Fibroblast of skin of abdomen (primary cell): Measurements from ENCODE around the gene MYO1D.
"Not testable (repeated sequence)": the region's sequence is repeated elsewhere in the genome, so short reads cannot be mapped to it uniquely, and the experiment has no call there.

Experiments used
- DNase-seq: peaks from one replicate; pipeline ENCODE4 v3.0.0-alpha.2; 2013

The MYO1D gene

GRCh38 chr17:32660496-32660985 lies 216.4 kb downstream of the MYO1D start:
- DNase-seq = no peak

- peak; percentile 68 for DNase-seq
Measured at GRCh38 chr17:32659419-32659842, 217.5 kb downstream of the MYO1D start.

- no peak for DNase-seq
Measured at GRCh38 chr17:32658470-32659418, 218.2 kb downstream of the MYO1D start.

GRCh38 chr17:32656886-32657285 lies 220.0 kb downstream of the MYO1D start:
- DNase-seq = no peak

- DNase-seq = no peak
Measured at GRCh38 chr17:32654324-32654723, 222.6 kb downstream of the MYO1D start.

GRCh38 chr17:32651084-32651483 lies 225.8 kb downstream of the MYO1D start:
- DNase-seq = no peak

GRCh38 chr17:32648450-32648849 lies 228.5 kb downstream of the MYO1D start:
- DNase-seq = no peak

- DNase-seq = no peak
Measured at GRCh38 chr17:32646941-32647340, 230.0 kb downstream of the MYO1D start.

- not testable (repeated sequence) for DNase-seq
Measured at GRCh38 chr17:32641514-32641913, 235.4 kb downstream of the MYO1D start.

GRCh38 chr17:32636598-32637218 lies 240.2 kb downstream of the MYO1D start:
- no peak for DNase-seq

- no peak for DNase-seq
Measured at GRCh38 chr17:32634167-32634566, 242.8 kb downstream of the MYO1D start.

- DNase-seq = no peak
Measured at GRCh38 chr17:32631341-32632096, 245.4 kb downstream of the MYO1D start.

GRCh38 chr17:32629563-32630190 lies 247.2 kb downstream of the MYO1D start:
- no peak for DNase-seq

- no peak for DNase-seq
Measured at GRCh38 chr17:32628271-32629044, 248.5 kb downstream of the MYO1D start.

GRCh38 chr17:32627239-32627996 lies 249.5 kb downstream of the MYO1D start:
- no peak for DNase-seq

- DNase-seq = no peak
Measured at GRCh38 chr17:32626379-32626791, 250.5 kb downstream of the MYO1D start.

- DNase-seq = no peak
Measured at GRCh38 chr17:32625971-32626370, 251.0 kb downstream of the MYO1D start.

GRCh38 chr17:32623196-32623595 lies 253.7 kb downstream of the MYO1D start:
- no peak for DNase-seq

GRCh38 chr17:32622540-32622939 lies 254.4 kb downstream of the MYO1D start:
- DNase-seq = no peak

- no peak for DNase-seq
Measured at GRCh38 chr17:32621612-32622312, 255.2 kb downstream of the MYO1D start.
